Osteocyte (in vitro differentiated cells): ENCODE results near the gene HEPH. TPM values are rescaled to one million over a fixed set of nuclear protein-coding genes. Genes with fewer than 3 reads are reported as not detected.
A peak's percentile ranks its signal among the peaks of the same experiment; 100 is the strongest.

Experiments used
- DNase-seq: peaks from one replicate; pipeline ENCODE4 v3.0.0; 2021; ENCODE audit warnings: mixed read lengths; ENCODE audit not compliant: unreplicated experiment; ENCODE audit errors: extremely low spot score
- H3K27ac Mint-ChIP-seq: one replicate; pipeline ENCODE4 v1.8.0; 2021; ENCODE audit warnings: mild to moderate bottlenecking, mixed read lengths; ENCODE audit not compliant: unreplicated experiment
- H3K27me3 Mint-ChIP-seq: one replicate; pipeline ENCODE4 v1.8.0; 2021; ENCODE audit warnings: mixed read lengths; ENCODE audit not compliant: unreplicated experiment
- H3K36me3 Mint-ChIP-seq: one replicate; pipeline ENCODE4 v1.8.0; 2021; ENCODE audit warnings: mixed read lengths; ENCODE audit not compliant: unreplicated experiment
- H3K4me1 Mint-ChIP-seq: one replicate; pipeline ENCODE4 v1.8.0; 2021; ENCODE audit warnings: mixed read lengths; ENCODE audit not compliant: unreplicated experiment
- H3K4me3 Mint-ChIP-seq: one replicate; pipeline ENCODE4 v1.8.0; 2021; ENCODE audit warnings: mild to moderate bottlenecking, moderate library complexity, mixed read lengths; ENCODE audit not compliant: unreplicated experiment
- H3K9me3 Mint-ChIP-seq: one replicate; pipeline ENCODE4 v1.8.0; 2021; ENCODE audit warnings: mixed read lengths; ENCODE audit not compliant: unreplicated experiment
- CTCF ChIP-seq: fragments of 200-600 bp; sonication (generic); IDR thresholded peaks from 2 replicates; pipeline ENCODE4 v1.5.0; 2021; ENCODE audit warnings: antibody characterized with exemption, mild to moderate bottlenecking, moderate library complexity
- total RNA-seq: library from RNA; stranded (reverse); gene quantifications from 2 replicates; pipeline ENCODE4 v1.2.1, GENCODE V29; 2021

Gene HEPH
- total RNA-seq, 1 donor from 2014 or later, result 7.6 TPM

- Mint-ChIP-seq H3K9me3 (peaks cover 41% of the 10 kb centered on the region), H3K36me3 (no peaks in the 10 kb centered on the region), H3K27ac (no peak overlapping the region), H3K27me3 (no peaks in the 10 kb centered on the region), H3K4me3 (no peak overlapping the region), H3K4me1 (no peaks in the 10 kb centered on the region)
- DNase-seq, result no peak
- no peak for TF ChIP-seq CTCF
These were observed 600 bp upstream of the HEPH start for GRCh38 chrX:66163447-66163846.

DNA sequence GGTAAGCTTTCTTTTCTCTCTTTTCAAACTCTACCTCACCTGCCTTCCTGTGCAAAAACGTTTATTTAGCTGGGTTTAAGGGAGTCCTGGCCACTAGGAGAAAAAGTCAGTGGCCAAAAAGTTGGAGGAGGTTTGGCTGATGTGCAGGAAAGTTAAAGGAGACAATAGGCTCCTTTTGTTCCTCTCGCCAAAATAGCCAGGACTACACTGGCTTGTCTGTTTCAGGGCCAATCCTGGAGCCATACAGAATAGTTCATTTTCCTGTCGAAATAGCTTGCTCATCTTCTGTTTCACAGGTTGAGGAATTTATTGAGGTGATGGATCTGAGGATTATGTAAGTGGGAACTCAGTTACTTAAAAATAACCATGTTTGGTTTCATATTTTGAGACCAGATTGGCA is 423 bp downstream of the HEPH start:
- no peaks in the 10 kb centered on the region for H3K4me1 Mint-ChIP-seq
- H3K9me3 Mint-ChIP-seq, result peaks cover 36% of the 10 kb centered on the region
- no peak overlapping the region for H3K27ac Mint-ChIP-seq
- no peaks in the 10 kb centered on the region for H3K36me3 Mint-ChIP-seq
- no peak for TF ChIP-seq CTCF
- no peaks in the 10 kb centered on the region for H3K27me3 Mint-ChIP-seq
- no peak for DNase-seq
- peak overlapping the region; percentile 49 for H3K4me3 Mint-ChIP-seq

DNA sequence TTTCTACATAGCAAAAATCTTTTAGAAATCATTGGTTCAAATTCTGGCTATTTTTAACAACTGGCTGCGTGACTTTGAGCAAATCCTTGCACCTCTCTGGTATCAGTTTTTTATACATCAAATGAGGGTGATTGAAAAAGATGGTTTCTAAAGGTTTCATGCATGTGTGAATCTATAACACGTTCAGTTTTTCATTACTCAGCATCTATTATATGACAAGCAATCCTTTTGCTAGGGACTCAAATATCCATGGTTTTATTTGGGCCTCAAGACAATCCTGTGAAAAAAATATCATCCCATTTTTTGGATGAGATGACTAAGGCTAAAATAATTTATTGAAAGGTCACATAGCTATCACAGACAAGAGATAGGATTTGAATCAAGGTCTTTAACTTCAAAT is 884 bp downstream of the HEPH start:
- H3K9me3 Mint-ChIP-seq, result peaks cover 36% of the 10 kb centered on the region
- peak overlapping the region; percentile 7 for H3K4me3 Mint-ChIP-seq
- H3K36me3 Mint-ChIP-seq, result no peaks in the 10 kb centered on the region
- no peak overlapping the region for H3K27ac Mint-ChIP-seq
- H3K27me3 Mint-ChIP-seq, result no peaks in the 10 kb centered on the region
- no peak for TF ChIP-seq CTCF
- DNase-seq, result no peak
- H3K4me1 Mint-ChIP-seq, result no peaks in the 10 kb centered on the region

DNA sequence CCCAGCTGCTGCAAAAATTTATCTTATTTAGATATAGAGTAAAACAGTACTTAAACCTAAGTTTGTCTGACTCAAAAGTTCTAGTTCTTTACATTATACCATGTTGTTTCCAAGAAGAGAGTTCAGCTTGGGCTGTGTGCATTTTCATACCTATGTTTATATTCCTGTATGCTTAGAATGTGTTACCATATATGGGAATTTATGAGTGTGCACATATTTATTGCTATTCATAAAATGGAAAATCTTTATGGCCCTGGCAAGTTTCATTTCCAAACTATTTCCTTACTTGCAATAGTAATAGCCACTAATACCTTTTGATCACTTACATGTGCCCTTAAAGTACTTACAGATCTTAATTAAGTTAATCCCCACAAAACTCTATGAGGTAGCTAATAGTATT is 2.6 kb downstream of the HEPH start:
- no peaks in the 10 kb centered on the region for H3K4me1 Mint-ChIP-seq
- DNase-seq, result no peak
- peaks cover 37% of the 10 kb centered on the region for H3K9me3 Mint-ChIP-seq
- no peaks in the 10 kb centered on the region for H3K27me3 Mint-ChIP-seq
- no peaks in the 10 kb centered on the region for H3K36me3 Mint-ChIP-seq
- H3K4me3 Mint-ChIP-seq, result no peak overlapping the region
- no peak overlapping the region for H3K27ac Mint-ChIP-seq
- no peak for TF ChIP-seq CTCF

- H3K4me1 Mint-ChIP-seq, result no peaks in the 10 kb centered on the region
- no peaks in the 10 kb centered on the region for H3K27me3 Mint-ChIP-seq
- H3K9me3 Mint-ChIP-seq, result peaks cover 37% of the 10 kb centered on the region
- H3K36me3 Mint-ChIP-seq, result no peaks in the 10 kb centered on the region
- no peak overlapping the region for H3K4me3 Mint-ChIP-seq
- no peak for DNase-seq
- no peak for TF ChIP-seq CTCF
- H3K27ac Mint-ChIP-seq, result no peak overlapping the region
These were observed 3.4 kb downstream of the HEPH start for GRCh38 chrX:66167431-66167830.
